Astrocyte of the cerebellum (primary cell): ENCODE measurements around the gene STARD13.

Source experiments
- DNase-seq: peaks from one replicate; pipeline ENCODE4 v3.0.0-alpha.2; 2011; ENCODE audit warnings: low read depth
- H3K4me3 ChIP-seq: 2 replicates; pipeline ENCODE4 v1.5.1; 2011; ENCODE audit warnings: mild to moderate bottlenecking, low read depth, low read length, moderate library complexity
- CTCF ChIP-seq: IDR thresholded peaks from 2 replicates; pipeline ENCODE4 v1.5.1; 2012; ENCODE audit warnings: low read length, low read depth, moderate library complexity, mild to moderate bottlenecking; ENCODE audit errors: missing control alignments
- in situ Hi-C: cut with HindIII; loops from 2 replicates; pipeline ENCODE4 v1.10.0; 2017; ENCODE audit warnings: low sequenced_read_pairs

STARD13 gene

GRCh38 chr13:33137721-33138120 lies 147.8 kb downstream of the STARD13 start:
- in situ Hi-C loops, result no loop called here
- DNase-seq, result no peak
- TF ChIP-seq CTCF, result no peak
- no peak overlapping the region for H3K4me3 ChIP-seq

GRCh38 chr13:33135097-33135496 lies 150.5 kb downstream of the STARD13 start:
- in situ Hi-C loops, result no loop called here
- no peak overlapping the region for H3K4me3 ChIP-seq
- no peak for TF ChIP-seq CTCF
- no peak for DNase-seq

- TF ChIP-seq CTCF, result no peak
- in situ Hi-C loops, result no loop called here
- H3K4me3 ChIP-seq, result no peak overlapping the region
- DNase-seq, result no peak
These were observed 151.3 kb downstream of the STARD13 start for GRCh38 chr13:33134213-33134612.

- H3K4me3 ChIP-seq, result no peak overlapping the region
- TF ChIP-seq CTCF, result no peak
- in situ Hi-C loops, result no loop called here
- DNase-seq, result no peak
These were observed 152.7 kb downstream of the STARD13 start for GRCh38 chr13:33132644-33133440.

GRCh38 chr13:33129886-33130285 lies 155.7 kb downstream of the STARD13 start:
- no peak for TF ChIP-seq CTCF
- no peak overlapping the region for H3K4me3 ChIP-seq
- in situ Hi-C loops, result no loop called here
- no peak for DNase-seq

- TF ChIP-seq CTCF, result no peak
- DNase-seq, result no peak
- no peak overlapping the region for H3K4me3 ChIP-seq
- in situ Hi-C loops, result no loop called here
These were observed 156.3 kb downstream of the STARD13 start for GRCh38 chr13:33129094-33129832.
